Stimulated activated CD8-positive, alpha-beta memory T cell treated with anti-CD3 and anti-CD28 coated beads, Interleukin-15, amount 100 ng/mL, for 48 hours (primary cell): ENCODE data around the gene DESI2.
"Not testable (repeated sequence)": the region's sequence is repeated elsewhere in the genome, so short reads cannot be mapped to it uniquely, and the experiment has no call there.

ENCODE experiments used
- DNase-seq, 2 donors: peaks; one replicate each; pipeline ENCODE4 v3.0.0-alpha.2; 2020; ENCODE audit warnings: low read depth in 2 of 2

Gene DESI2

GRCh38 chr1:244654108-244655038 is 1.4 kb downstream of the DESI2 start:
- no peak for DNase-seq

GRCh38 chr1:244655186-244655585 is 2.3 kb downstream of the DESI2 start:
- no peak for DNase-seq

GRCh38 chr1:244657421-244657820 is 4.5 kb downstream of the DESI2 start:
- DNase-seq: no peak

GRCh38 chr1:244659694-244660093 is 6.8 kb downstream of the DESI2 start:
- DNase-seq: no peak

DNA sequence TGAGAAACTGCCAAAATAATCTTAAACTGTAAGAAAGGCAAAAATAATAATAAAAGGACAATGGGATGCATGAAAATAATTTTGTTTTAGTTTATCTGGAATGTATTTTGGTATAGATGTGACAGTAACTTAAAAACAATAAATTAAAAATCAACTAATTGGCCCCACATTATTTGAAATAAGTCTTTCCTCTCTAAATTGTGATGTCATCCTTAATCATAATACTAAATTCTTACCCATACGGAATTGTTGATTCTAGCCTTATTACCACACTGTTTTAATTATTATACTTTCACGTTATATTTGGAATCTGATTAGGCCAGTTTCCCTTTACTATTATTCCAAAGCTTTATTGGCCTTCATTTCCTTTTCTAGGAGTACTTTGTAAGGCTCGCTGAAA is 7.7 kb downstream of the DESI2 start:
- DNase-seq: no peak

DNA sequence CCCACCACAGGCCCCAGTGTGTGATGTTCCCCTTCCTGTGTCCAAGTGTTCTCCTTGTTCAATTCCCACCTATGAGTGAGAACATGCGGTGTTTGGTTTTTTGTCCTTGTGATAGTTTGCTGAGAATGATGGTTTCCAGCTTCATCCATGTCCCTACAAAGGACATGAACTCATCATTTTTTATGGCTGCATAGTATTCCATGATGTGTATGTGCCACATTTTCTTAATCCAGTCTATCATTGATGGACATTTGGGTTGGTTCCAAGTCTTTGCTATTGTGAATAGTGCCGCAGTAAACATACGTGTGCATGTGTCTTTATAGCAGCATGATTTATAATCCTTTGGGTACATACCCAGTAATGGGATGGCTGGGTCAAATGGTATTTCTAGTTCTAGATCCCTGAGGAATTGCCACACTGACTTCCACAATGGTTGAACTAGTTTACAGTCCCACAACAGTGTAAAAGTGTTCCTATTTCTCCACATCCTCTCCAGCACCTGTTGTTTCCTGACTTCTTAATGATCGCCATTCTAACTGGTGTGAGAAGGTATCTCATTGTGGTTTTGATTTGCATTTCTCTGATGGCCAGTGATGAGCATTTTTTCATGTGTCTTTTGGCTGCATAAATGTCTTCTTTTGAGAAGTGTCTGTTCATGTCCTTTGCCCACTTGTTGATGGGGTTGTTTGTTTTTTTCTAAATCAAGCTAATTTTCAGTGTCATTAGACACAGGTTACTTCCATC is 8.8 kb downstream of the DESI2 start:
- DNase-seq: not testable (repeated sequence)

DNA sequence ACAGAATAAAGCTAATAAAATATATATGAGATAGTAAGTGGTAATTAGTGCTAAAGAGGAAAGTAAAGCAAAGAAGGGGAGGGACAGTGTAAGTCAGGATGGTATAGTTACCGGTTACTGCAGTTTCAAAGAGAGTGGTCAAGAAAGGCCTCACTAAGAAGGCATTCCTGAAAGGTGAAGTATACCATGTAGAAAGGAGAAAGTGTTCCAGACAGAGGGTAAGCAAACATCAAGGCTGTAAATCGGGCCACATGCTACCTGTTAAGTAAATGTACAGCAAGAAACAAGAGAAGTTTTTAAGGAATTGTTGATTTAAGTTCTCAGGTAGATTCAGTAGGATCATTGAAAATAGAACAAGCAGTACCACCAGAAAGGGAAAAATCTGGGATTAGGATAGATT is 9.7 kb downstream of the DESI2 start:
- no peak for DNase-seq

DNA sequence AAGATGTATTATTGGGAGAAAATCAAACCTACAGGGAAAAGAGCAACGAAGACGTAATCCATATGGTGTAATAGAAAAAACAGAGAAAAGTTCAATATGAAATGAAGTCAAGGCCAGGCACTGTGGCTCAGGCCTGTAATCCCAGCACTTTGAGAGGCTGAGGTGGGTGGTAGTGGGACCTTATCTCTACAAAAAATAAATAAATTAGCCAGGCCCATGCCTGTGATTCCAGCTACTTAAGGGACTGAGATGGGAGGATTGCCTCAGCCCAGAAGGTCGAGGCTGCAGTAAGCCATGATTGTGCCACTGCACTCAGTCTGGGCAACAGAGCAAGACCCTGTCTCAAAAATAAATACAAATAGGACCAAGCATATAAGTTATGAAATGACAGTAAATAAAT is 11.4 kb downstream of the DESI2 start:
- no peak for DNase-seq

DNA sequence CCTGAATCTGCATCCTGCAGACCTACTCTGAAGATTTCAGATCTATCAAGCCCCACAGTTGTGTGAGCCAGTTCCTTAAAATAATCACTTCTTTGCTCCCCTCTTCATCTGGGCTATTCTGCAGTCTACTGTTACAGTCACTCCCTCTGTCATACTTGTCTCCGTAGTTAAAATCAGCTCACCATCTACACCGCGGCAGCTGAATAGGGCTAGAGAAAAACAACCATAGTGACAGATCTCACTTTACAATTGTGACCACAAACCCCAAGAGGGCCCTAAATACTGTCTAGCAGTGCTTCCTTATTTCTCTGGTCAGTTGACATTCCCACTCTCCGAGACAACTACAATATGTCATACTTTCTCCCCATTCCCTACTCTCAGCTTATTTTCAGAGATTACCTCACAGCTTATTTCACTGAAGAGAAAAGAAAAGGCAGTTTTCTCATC is 12.9 kb downstream of the DESI2 start:
- DNase-seq: no peak

DNA sequence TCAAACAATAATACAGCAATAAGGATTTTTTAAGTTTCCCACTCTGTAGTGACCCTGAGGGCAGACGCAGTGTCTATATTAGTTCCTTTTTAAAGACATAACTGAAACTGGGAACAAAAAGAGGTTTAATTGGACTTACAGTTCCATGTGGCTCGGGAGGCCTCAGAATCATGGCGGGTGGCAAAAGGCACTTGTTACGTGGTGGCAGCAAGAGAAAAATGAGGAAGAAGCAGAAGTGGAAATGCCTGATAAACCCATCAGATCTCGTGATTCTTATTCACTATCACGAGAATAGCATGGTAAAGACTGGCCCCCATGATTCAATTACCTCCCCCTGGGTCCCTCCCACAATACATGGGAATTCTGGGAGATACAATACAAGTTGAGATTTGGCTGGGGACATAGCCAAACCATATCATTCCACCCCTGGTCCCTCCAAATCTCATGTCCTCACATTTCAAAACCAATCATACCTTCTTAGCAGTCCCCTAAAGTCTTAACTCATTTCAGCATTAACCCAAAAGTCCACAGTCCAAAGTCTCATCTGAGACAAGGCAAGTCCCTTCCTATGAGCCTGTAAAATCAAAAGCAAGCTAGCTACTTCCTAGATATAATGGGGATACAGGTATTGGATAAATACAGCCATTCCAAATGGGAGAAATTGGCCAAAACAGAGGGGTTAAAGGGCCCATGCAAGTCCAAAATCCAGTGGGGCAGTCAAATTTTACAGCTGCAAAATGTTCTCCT is 13.9 kb downstream of the DESI2 start:
- DNase-seq: not testable (repeated sequence)

GRCh38 chr1:244667797-244668196 is 14.9 kb downstream of the DESI2 start:
- DNase-seq: no peak

- no peak for DNase-seq
These were observed 20.2 kb downstream of the DESI2 start for GRCh38 chr1:244672946-244673682.

GRCh38 chr1:244674446-244674845 is 21.5 kb downstream of the DESI2 start:
- no peak for DNase-seq

- no peak for DNase-seq
These were observed 22.2 kb downstream of the DESI2 start for GRCh38 chr1:244675167-244675566.

- DNase-seq: no peak
These were observed 25.8 kb downstream of the DESI2 start for GRCh38 chr1:244678697-244679096.

- DNase-seq: no peak
These were observed 27.7 kb downstream of the DESI2 start for GRCh38 chr1:244680667-244681066.

DNA sequence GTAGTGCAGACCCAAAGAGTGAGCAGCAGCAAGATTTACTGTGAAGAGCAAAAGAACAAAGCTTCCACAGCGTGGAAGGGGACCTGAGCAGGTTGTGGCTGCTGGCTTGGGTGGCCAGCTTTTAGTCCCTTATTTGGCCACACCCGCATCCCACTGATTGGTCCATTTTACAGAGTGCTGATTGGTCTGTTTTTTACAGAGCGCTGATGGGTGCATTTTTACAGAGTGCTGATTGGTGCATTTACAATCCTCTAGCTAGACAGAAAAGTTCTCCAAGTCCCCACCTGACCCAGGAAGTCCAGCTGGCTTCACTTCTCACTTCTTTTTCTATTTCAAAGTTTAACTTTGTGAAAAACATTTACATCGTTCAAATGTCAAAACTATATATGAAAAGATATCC is 29.2 kb downstream of the DESI2 start:
- not testable (repeated sequence) for DNase-seq

- no peak for DNase-seq
These were observed 43.0 kb downstream of the DESI2 start for GRCh38 chr1:244695937-244696336.

GRCh38 chr1:244699741-244700140 is 46.8 kb downstream of the DESI2 start:
- DNase-seq: no peak

DNA sequence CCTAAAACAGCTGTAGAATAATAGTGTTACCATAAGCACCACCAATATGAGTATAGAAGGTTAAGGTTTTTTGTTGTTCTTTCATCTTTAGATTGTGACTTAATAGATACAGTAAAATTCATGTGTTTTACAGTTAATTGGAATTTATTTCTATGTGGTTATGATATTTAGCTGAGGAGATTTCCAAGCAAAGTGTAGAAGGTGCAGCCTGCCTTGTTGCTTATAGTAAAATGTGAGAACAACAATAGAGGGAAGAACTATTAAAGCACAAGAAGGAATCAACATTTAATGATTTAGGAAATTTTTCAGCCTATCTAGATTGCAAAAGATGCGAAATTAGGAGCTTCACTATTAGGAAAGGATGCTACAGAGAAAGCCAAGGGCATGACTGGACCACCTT is 47.9 kb downstream of the DESI2 start:
- DNase-seq: no peak

DNA sequence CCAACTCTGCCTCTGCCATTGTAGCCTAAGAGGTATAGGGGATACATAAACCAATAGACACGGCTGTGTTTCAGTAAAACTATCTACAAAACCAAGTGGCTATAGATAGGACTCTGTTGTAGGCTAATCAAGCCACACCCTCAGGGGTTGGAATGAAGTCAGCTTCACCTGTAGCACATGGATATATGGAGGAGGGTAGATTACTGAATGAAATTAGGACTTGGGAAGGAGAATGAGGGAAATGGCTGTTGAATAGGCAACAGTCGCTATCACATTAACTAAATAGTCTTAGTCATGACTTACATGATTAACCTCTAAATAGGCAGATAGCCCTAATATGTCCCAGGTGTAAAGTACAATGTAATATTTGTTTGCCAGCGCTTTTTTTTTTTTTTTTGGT is 49.7 kb downstream of the DESI2 start:
- no peak for DNase-seq
